GM19193 (cell line): ENCODE measurements around the gene MFAP4.

Experiments
- POLR2A ChIP-seq: IDR thresholded peaks from 4 replicates; pipeline ENCODE4 v1.6.1; 2011; ENCODE audit not compliant: insufficient read depth, insufficient read length; ENCODE audit errors: extremely low read depth

Gene MFAP4

DNA sequence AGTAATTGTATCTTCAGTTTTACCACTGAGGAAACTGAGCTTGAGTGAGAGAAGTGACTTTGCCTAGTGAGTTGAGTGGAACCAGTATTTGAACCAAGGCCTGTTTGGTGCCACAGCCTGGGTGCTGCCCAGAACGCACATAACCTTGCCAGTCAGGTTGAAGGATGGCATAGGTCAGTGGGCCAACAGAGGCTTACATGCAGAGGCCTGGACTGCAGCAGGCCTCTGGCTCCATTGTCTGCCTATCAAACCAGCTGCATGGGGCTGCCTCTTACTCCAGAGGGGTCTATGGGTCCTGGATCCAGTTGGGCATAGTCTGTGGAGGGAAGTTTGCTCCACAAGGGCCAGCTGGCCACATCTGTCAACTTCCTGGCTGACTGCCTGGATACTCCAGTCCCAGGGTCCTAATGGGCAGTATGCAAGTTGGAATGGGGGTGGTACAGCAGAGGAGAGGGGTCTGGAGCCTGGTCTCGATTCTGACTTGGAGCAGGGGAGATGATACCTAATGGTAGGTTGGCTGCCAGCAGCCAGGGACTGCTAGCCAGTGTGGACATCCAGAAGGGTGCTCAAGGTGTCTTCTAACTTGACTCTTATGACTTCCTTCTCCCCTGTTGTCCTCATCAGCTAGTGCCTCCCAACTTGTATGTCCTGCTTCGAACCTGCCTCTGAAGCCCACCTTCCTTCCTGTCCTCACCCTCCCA lies 12.9 kb upstream of the MFAP4 start:
- no peak for TF ChIP-seq POLR2A

DNA sequence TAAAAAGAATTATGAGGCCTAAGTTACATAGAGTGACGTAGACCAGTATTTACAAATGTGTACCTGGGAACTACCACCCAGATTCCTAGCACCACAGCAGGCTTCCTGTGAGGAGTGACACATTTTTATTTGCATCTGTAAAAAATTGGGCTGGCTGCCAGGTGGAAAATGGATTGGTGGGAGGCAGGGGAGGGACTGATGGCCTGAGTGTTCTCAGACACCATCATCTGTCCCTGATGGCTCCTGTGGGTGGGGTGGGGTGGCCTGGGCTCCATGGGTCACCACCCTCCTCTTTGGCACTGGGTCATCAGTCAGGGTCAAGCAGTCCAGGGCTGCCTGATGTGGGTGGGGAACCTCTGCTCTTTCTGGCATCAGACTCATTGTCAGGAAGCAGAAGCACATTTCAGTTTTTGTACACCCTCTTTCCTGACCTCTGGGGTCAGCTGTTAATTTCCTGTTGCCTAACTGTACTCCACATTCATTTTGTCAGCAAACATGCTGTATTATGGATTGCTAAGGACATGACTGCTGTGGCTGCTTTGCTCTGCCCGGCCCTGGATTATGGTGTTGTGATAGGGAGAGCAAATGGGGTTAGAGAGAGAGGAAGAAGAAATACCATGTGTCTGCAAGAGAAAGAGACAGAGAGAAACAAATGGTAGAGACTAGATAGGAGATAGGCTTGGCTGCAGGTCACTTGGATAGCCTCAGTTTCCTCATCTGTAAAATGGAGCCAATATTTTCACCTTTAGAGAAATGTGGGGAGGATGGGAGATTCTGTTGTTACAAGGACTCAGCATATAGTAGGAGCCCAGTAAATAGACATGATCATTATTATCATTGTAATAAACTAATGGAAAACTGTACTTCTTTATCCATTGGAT lies 11.6 kb upstream of the MFAP4 start:
- TF ChIP-seq POLR2A, result no peak

- TF ChIP-seq POLR2A, result no peak
Measured at GRCh38 chr17:19397556-19398041, 10.6 kb upstream of the MFAP4 start.

- no peak for TF ChIP-seq POLR2A
Measured at GRCh38 chr17:19392303-19392702, 5.3 kb upstream of the MFAP4 start.

DNA sequence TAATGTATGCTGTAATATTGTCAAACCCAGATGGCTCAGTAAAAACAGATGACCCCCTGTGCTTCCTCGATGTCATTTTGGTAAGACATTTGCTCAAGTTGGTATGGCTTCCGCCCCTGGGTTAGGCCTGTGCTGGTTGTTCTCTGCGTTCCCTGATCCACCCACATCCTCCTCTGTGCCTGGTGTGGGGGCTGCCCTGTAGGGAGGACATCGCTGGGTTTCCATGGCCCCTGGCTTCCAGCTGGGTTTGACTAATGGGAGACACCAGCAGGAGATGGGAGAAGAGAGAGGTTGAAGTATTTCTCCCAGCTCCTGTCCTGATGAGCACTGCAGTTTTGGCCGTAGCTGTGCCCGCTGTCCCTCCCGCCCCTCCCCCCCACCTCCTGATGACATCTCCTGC lies 4.4 kb upstream of the MFAP4 start:
- TF ChIP-seq POLR2A, result no peak

DNA sequence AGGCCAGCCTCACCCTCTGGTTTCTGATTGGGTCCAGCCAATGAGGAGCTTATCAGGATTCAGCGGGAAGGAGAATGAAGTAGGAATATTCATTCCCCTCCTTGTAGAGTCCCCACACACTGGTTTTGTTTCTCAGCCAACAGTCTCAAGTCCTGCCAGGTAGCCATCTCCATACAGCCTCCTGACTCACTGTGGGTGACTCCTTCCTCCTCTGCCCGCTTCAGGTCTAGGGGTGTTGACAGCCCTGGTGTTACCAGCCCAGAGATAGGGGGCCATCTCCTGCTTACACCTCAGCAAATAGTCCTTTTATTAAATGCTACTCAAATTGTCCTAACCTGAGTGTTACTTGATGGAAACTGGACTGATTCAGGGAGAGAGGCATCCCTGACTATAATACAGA lies 4.0 kb upstream of the MFAP4 start:
- TF ChIP-seq POLR2A, result no peak

- TF ChIP-seq POLR2A, result no peak
Measured at GRCh38 chr17:19388791-19389785, 2.1 kb upstream of the MFAP4 start.

DNA sequence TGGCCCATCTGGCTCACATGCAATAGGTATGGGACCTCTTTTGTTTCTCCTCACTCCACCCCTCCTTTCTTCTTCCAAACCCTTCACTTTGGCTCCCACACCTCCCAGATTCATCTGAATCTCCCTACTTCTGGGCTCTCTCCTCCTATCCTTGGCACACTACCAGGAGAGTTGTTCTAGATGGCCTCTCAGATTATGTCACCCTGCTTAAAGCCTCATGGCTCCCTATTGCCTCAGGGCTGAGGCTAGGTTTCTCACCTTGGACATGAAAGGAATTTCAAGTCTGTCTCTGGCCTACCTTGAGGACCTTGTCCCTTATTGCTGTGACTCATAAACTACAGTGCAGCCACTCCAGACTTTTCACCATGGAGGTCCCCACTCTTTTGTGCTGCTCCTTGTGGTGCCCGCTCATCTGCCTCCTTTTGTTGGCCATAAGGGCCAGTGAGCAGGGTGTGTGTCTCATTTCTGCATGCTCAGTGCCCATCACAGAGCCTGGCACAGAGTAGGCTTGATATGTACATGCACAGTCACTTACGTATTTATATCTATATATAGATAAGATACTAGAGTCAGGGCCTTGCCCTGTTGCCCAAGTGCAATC lies 1.0 kb upstream of the MFAP4 start:
- TF ChIP-seq POLR2A, result no peak

DNA sequence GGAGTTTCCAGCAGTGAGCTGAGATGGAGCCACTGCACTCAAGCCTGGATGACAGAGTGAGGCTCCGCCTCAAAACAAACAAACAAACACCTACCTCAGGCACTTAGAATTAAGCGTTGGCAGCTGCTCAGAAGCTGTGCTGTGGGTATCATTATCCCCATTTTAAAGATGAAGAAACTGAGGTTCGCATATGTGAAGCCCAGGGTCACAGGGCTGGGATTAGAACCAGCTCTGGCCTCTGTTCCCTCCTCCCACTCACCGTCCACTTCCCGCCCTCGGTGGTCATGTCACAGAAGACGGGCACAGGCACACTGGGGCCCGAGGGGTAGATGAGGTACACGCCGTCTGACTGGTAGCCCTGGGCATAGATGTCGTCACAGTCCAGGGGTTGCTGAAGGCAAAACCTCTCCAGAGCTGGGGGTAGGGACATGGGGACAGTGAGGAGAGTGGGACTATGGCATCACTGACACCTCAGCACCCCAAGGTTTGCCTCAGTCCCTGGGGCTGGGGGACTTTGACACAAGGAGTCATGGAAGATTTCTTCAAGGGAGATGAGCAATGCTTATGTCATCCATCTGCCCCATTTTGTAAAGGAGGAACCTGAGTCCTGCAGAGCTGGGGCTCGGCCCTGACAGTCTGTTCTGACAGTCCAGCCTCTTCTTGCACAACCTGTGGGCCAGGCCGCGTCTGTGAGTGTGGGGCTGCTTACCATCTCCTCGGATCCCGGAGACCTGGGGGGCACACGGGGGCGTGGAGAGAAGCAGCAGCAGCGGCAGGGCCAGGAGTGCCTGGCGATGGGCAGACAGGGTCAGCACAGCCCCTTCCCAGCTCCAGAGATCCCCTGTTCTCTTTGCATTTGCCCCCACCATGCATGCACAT lies 700 bp downstream of the MFAP4 start:
- no peak for TF ChIP-seq POLR2A

DNA sequence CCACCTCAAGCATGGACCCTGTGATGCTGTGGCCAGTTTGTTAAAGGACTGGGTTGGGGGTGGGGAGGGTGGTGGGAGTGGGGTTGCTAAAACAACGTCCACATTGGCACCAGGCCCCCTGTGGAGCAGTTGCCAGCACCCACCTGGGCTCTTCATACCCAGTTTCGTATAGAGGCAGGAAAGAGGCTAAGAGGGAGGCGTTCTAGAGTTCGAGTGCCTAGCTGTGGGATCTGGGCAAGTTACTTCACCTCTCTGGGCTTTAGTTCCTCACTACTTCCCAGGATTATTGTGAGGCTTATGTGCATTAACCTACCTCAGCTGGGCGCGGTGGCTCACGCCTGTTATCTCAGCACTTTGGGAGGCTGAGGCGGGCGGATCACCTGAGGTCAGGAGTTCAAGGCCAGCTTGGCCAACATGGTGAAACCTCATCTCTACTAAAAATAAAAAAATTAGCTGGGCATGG lies 1.4 kb downstream of the MFAP4 start:
- TF ChIP-seq POLR2A, result no peak

- TF ChIP-seq POLR2A, result no peak
Measured at GRCh38 chr17:19384723-19385391, 2.1 kb downstream of the MFAP4 start.

DNA sequence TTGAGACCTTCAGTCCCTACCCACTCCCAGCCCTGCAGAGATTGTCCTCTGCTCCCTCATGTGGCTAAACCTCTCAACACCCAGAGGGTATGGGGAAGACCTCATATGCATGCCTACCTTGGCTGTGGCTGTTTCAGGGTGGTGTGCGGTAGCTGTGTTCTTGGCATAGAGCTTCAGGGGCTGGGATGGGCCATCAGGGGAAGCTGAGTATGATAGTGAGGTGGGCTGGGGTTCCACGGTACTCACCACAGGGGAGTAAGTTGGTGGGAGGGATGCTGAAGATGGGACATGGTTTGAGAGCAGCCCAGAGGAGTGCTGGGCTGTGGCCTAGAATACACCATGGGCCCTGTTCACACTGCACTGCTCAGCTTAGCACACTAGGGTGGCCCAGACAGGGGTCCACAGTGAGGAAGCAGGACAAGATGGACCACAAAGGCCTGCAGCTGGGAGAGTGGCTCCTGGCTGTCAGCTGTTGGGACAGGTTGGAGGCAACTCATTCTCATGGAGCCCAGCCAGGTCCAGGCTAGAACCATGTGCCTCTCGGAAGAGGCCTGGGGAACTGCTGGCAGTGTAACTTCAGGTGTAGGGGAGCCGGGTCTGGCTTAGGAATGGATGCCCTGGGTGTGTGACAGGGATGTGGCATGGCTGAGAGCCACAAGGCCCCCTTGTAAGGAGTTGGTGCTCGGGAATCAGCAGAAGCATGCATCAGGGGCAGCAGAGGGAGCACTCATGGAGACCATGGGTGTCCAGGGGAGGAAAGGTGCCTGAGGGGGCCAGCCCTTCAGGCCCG lies 3.1 kb downstream of the MFAP4 start:
- no peak for TF ChIP-seq POLR2A
